IMR-90 (cell line): ENCODE data around the gene SNIP1. TPM values are rescaled to one million over a fixed set of nuclear protein-coding genes. Genes with fewer than 3 reads are reported as not detected.

ENCODE experiments used
- ATAC-seq: fragments of 200-7000 bp; cut with Tn5 transposase; 2 replicates; pipeline ENCODE4 v1.9.1; 2020; ENCODE audit warnings: low read depth, mild to moderate bottlenecking, moderate library complexity
- BruUV-seq: library from RNA; stranded (reverse); fragments of 400-500 nt; replicated peaks from 2 replicates; lab custom pipeline; 2021; lab: Mats Ljungman, UMichigan
- CTCF ChIA-PET: fragments of 300-600 bp; formaldehyde crosslinking; extraction: SDS; loops from one replicate; lab custom pipeline; 2021; ENCODE audit warnings: antibody characterized with exemption; lab: Yijun Ruan, JAX
- POLR2A ChIA-PET: fragments of 300-600 bp; sonication (Branson Sonifier 250); formaldehyde crosslinking; loops from one replicate; lab custom pipeline; 2022; ENCODE audit warnings: antibody characterized with exemption; ENCODE audit not compliant: unreplicated experiment; lab: Charles Lee
- DNase-seq: peaks from one replicate; pipeline ENCODE4 v3.0.0; 2013
- H2AFZ ChIP-seq: replicated peaks from 2 replicates; pipeline ENCODE3; 2013; ENCODE audit warnings: low read length, mild to moderate bottlenecking; ENCODE audit not compliant: poor library complexity
- H2AK5ac ChIP-seq: 2 replicates; pipeline ENCODE4 v1.6.1; 2013; ENCODE audit warnings: low read depth, low read length, inconsistent platforms
- H2AK9ac ChIP-seq: replicated peaks from 2 replicates; pipeline ENCODE3; 2013; ENCODE audit warnings: mild to moderate bottlenecking, low read depth, low read length, moderate library complexity; ENCODE audit not compliant: poor library complexity
- H2BK120ac ChIP-seq: 2 replicates; pipeline ENCODE4 v1.6.1; 2013; ENCODE audit warnings: low read depth, low read length, inconsistent platforms
- H2BK15ac ChIP-seq: 3 replicates; pipeline ENCODE4 v1.6.1; 2013; ENCODE audit warnings: low read depth, low read length, inconsistent platforms
- H2BK20ac ChIP-seq: 2 replicates; pipeline ENCODE4 v1.6.1; 2013; ENCODE audit warnings: low read depth, mild to moderate bottlenecking, inconsistent platforms, low read length, moderate library complexity
- H2BK5ac ChIP-seq: 2 replicates; pipeline ENCODE4 v1.6.1; 2013; ENCODE audit warnings: mild to moderate bottlenecking, low read depth, low read length, inconsistent platforms; ENCODE audit not compliant: poor library complexity, severe bottlenecking
- H3K14ac ChIP-seq: replicated peaks from 2 replicates; pipeline ENCODE4 v1.6.1; 2013; ENCODE audit warnings: low read depth, low read length, inconsistent platforms
- H3K18ac ChIP-seq: 2 replicates; pipeline ENCODE4 v1.6.1; 2013; ENCODE audit warnings: low read depth, low read length, control low read depth
- H3K23ac ChIP-seq: 2 replicates; pipeline ENCODE4 v1.6.1; 2013; ENCODE audit warnings: low read depth, low read length, inconsistent platforms
- H3K27ac ChIP-seq: 2 replicates; pipeline ENCODE4 v1.5.1; 2013; ENCODE audit warnings: mild to moderate bottlenecking, control low read depth, low read length; ENCODE audit not compliant: insufficient read depth
- H3K27me3 ChIP-seq: 2 replicates; pipeline ENCODE4 v1.6.1; 2013; ENCODE audit warnings: low read length; ENCODE audit not compliant: control insufficient read depth, insufficient read depth
- H3K36me3 ChIP-seq: 2 replicates; pipeline ENCODE4 v1.6.1; 2013; ENCODE audit warnings: low read length, mixed read lengths; ENCODE audit not compliant: control insufficient read depth, insufficient read depth
- H3K4ac ChIP-seq: 2 replicates; pipeline ENCODE4 v1.6.1; 2013; ENCODE audit warnings: low read depth, low read length, inconsistent platforms
- H3K4me1 ChIP-seq: 2 replicates; pipeline ENCODE4 v1.6.1; 2013; ENCODE audit warnings: low read length, mixed read lengths; ENCODE audit not compliant: control insufficient read depth, insufficient read depth
- H3K4me2 ChIP-seq: 2 replicates; pipeline ENCODE4 v1.6.1; 2013; ENCODE audit warnings: low read depth, mild to moderate bottlenecking, control low read depth, low read length, moderate library complexity
- H3K4me3 ChIP-seq: 2 replicates; pipeline ENCODE4 v1.5.1; 2013; ENCODE audit warnings: low read depth, mild to moderate bottlenecking, control low read depth, low read length, moderate library complexity; ENCODE audit not compliant: insufficient read depth
- H3K56ac ChIP-seq: 2 replicates; pipeline ENCODE4 v1.6.1; 2013; ENCODE audit warnings: low read length, inconsistent platforms; ENCODE audit not compliant: insufficient read depth; ENCODE audit errors: extremely low read depth
- H3K79me1 ChIP-seq, 2 experiments: 2 replicates each; pipeline ENCODE4 v1.6.1; 2013; ENCODE audit warnings: low read length in 2 of 2, inconsistent platforms in 1 of 2, low read depth in 1 of 2
- H3K9ac ChIP-seq: 2 replicates; pipeline ENCODE4 v1.6.1; 2013; ENCODE audit warnings: low read depth, low read length, control low read depth
- H3K9me1 ChIP-seq: 2 replicates; pipeline ENCODE4 v1.6.1; 2013; ENCODE audit warnings: low read length, inconsistent platforms; ENCODE audit not compliant: insufficient read depth
- H3K9me3 ChIP-seq: 2 replicates; pipeline ENCODE4 v1.6.1; 2013; ENCODE audit warnings: low read length; ENCODE audit not compliant: control insufficient read depth, insufficient read depth
- H4K20me1 ChIP-seq: 2 replicates; pipeline ENCODE4 v1.6.1; 2013; ENCODE audit warnings: low read length, inconsistent platforms; ENCODE audit not compliant: insufficient read depth
- H4K5ac ChIP-seq: 2 replicates; pipeline ENCODE4 v1.6.1; 2013; ENCODE audit warnings: mild to moderate bottlenecking, low read depth, low read length, control low read depth
- H4K8ac ChIP-seq, 2 experiments: 2 replicates each; pipeline ENCODE4 v1.6.1; 2013; ENCODE audit warnings: low read depth in 2 of 2, low read length in 2 of 2, control low read depth in 1 of 2, inconsistent platforms in 1 of 2
- H4K91ac ChIP-seq: 2 replicates; pipeline ENCODE4 v1.6.1; 2013; ENCODE audit warnings: low read depth, low read length, inconsistent platforms; ENCODE audit not compliant: insufficient read depth
- BHLHE40 ChIP-seq: fragments of 150-350 bp; IDR thresholded peaks from 2 replicates; pipeline ENCODE4 v1.6.1; 2016; ENCODE audit warnings: mild to moderate bottlenecking, low read depth, low read length
- CEBPB ChIP-seq: IDR thresholded peaks from 2 replicates; pipeline ENCODE4 v1.6.1; 2012; ENCODE audit warnings: low read depth, low read length, improper control_type of control experiment
- CHD1 ChIP-seq: IDR thresholded peaks from 2 replicates; pipeline ENCODE4 v1.6.1; 2012; ENCODE audit warnings: low read depth, low read length, improper control_type of control experiment
- ELK1 ChIP-seq: fragments of 150-350 bp; IDR thresholded peaks from 2 replicates; pipeline ENCODE4 v1.6.1; 2016; ENCODE audit warnings: low read depth, mild to moderate bottlenecking, low read length, moderate library complexity, borderline replicate concordance
- MAFK ChIP-seq: IDR thresholded peaks from 2 replicates; pipeline ENCODE4 v1.6.1; 2012; ENCODE audit warnings: low read depth, low read length, improper control_type of control experiment
- MAZ ChIP-seq: IDR thresholded peaks from 2 replicates; pipeline ENCODE4 v1.6.1; 2012; ENCODE audit warnings: low read depth, mild to moderate bottlenecking, low read length, improper control_type of control experiment, moderate library complexity, borderline replicate concordance
- MXI1 ChIP-seq: IDR thresholded peaks from 2 replicates; pipeline ENCODE4 v1.6.1; 2012; ENCODE audit warnings: low read depth, mild to moderate bottlenecking, low read length, moderate library complexity, borderline replicate concordance
- NFE2L2 ChIP-seq: fragments of 150-350 bp; IDR thresholded peaks from 2 replicates; pipeline ENCODE4 v1.6.1; 2016; ENCODE audit warnings: low read depth, mild to moderate bottlenecking, low read length
- POLR2A ChIP-seq: IDR thresholded peaks from 2 replicates; pipeline ENCODE4 v1.6.1; 2012; ENCODE audit warnings: mild to moderate bottlenecking, low read depth, low read length
- RAD21 ChIP-seq: IDR thresholded peaks from 2 replicates; pipeline ENCODE4 v1.6.1; 2012; ENCODE audit warnings: low read length, improper control_type of control experiment
- RCOR1 ChIP-seq: IDR thresholded peaks from 2 replicates; pipeline ENCODE4 v1.6.1; 2012; ENCODE audit warnings: mild to moderate bottlenecking, low read length, improper control_type of control experiment; ENCODE audit not compliant: insufficient replicate concordance
- RFX5 ChIP-seq: IDR thresholded peaks from 2 replicates; pipeline ENCODE4 v1.8.0; 2012; ENCODE audit warnings: low read depth, mild to moderate bottlenecking, low read length, moderate library complexity
- WGBS, 2 experiments: methylation state at CpG; one replicate each; pipeline versions ENCODE4 v1.1.5 to v1.1.7; 2013; ENCODE audit warnings: missing lambda C conversion rate in 2 of 2; ENCODE audit not compliant: insufficient read length in 1 of 2; ENCODE audit errors: extremely low coverage in 2 of 2; 5-methylcytosine and 5-hydroxymethylcytosine counted together
- dilution Hi-C: fragments of 300-500 bp; cut with HindIII; formaldehyde crosslinking; loops from one replicate; pipeline ENCODE4 v1.14.3; 2018; ENCODE audit warnings: low sequenced_read_pairs; ENCODE audit not compliant: unreplicated experiment
- in situ Hi-C: fragments of 300-500 bp; cut with MboI; formaldehyde crosslinking; loops from 3 replicates; pipeline ENCODE4 v1.14.3; 2019; ENCODE audit warnings: low sequenced_read_pairs, inconsistent platforms, mixed read lengths
- intact Hi-C: fragments of 100-400 bp; cut with micrococcal nuclease; formaldehyde crosslinking; loops from 2 replicates; pipeline ENCODE4 v1.10.0; 2022
- polyA plus RNA-seq, 3 experiments: library from polyadenylated mRNA; depleted of rRNA; stranded (reverse); fragments of >200 nt; gene quantifications; 2 replicates each; pipeline ENCODE4 v1.2.3, GENCODE V29; 2012; ENCODE audit warnings: low replicate concordance in 1 of 3
- total RNA-seq: library from RNA; depleted of rRNA; stranded (reverse); fragments of >200 nt; gene quantifications from 2 replicates; pipeline ENCODE4 v1.2.3, GENCODE V29; 2012
- TF ChIP-seq, protein P1 (sequence below): fragments of 150-350 bp; IDR thresholded peaks from 2 replicates; pipeline ENCODE4 v1.6.1; 2017; ENCODE audit warnings: mild to moderate bottlenecking, antibody characterized with exemption, low read length, low read depth

SNIP1 gene
- total and polyA plus RNA-seq, 2 of the 4 experiments (the other 2 are of a cell fraction), result 6.8 to 11.3 TPM

- ChIA-PET POLR2A (no interaction called here), CTCF (no interaction called here)
- TF ChIP-seq RAD21 (no peak), BHLHE40 (no peak), POLR2A (no peak), MXI1 (no peak), CEBPB (no peak), CHD1 (no peak), NFE2L2 (no peak), MAZ (no peak), RFX5 (no peak), RCOR1 (no peak), ELK1 (no peak), MAFK (no peak)
- TF ChIP-seq, protein P1, sequence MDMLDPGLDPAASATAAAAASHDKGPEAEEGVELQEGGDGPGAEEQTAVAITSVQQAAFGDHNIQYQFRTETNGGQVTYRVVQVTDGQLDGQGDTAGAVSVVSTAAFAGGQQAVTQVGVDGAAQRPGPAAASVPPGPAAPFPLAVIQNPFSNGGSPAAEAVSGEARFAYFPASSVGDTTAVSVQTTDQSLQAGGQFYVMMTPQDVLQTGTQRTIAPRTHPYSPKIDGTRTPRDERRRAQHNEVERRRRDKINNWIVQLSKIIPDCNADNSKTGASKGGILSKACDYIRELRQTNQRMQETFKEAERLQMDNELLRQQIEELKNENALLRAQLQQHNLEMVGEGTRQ, result no peak
- no peak overlapping the region for H3K27ac ChIP-seq
- no peak overlapping the region for H3K9ac ChIP-seq
- dilution Hi-C loops (no loop called here), intact Hi-C loops (no loop called here), in situ Hi-C loops (no loop called here)
- no peak overlapping the region for H3K4me3 ChIP-seq
- no peak overlapping the region for H2BK120ac ChIP-seq
- H3K4me2 ChIP-seq, result no peak overlapping the region
- H3K4me1 ChIP-seq, result no peaks in the 10 kb centered on the region; the same call in 1 of the 2 replicates
- no peaks in the 10 kb centered on the region; the same call in 1 of the 2 replicates for H4K20me1 ChIP-seq
- H3K9me3 ChIP-seq, result no peaks in the 10 kb centered on the region
- H3K56ac ChIP-seq, result no peak overlapping the region
- no peak overlapping the region for H4K8ac ChIP-seq
- no peak for DNase-seq
- no peak overlapping the region for H3K23ac ChIP-seq
- no peak overlapping the region for H2BK20ac ChIP-seq
- H3K4ac ChIP-seq, result no peak overlapping the region
- H4K91ac ChIP-seq, result no peak overlapping the region
- 83% methylated on average over 3 of the region's 7 CpGs; no CpG with 5 or more reads in 1 of the 2 experiments for WGBS, 2 experiments
- H2BK15ac ChIP-seq, result no peak overlapping the region
- ATAC-seq, result no peak
- no peaks in the 10 kb centered on the region for H3K27me3 ChIP-seq
- H3K14ac ChIP-seq, result no peak overlapping the region
- H4K5ac ChIP-seq, result no peak overlapping the region
- peak overlapping the region; percentile 75 for H2AK9ac ChIP-seq
- no peak overlapping the region for H3K18ac ChIP-seq
- H2AFZ ChIP-seq, result no peak overlapping the region
- BruUV-seq, result no TSS peak
- H2BK5ac ChIP-seq, result no peak overlapping the region
- no peak overlapping the region for H2AK5ac ChIP-seq
- peaks cover 4 to 13% of the 10 kb centered on the region in 2 experiments; a peak in 1 of 4 replicates for H3K79me1 ChIP-seq
- H3K36me3 ChIP-seq, result peaks cover 13% of the 10 kb centered on the region
- peaks cover 4% of the 10 kb centered on the region; the same call in 1 of the 2 replicates for H3K9me1 ChIP-seq
Measured at GRCh38 chr1:37559080-37559479, 5.0 kb upstream of the SNIP1 start.
